Peyer's patch (tissue), 4 donors: ENCODE data around the gene TRIM41. TPM values are rescaled to one million over a fixed set of nuclear protein-coding genes. Genes with fewer than 3 reads are reported as not detected.

Experiments
- DNase-seq, 3 donors: peaks; one replicate each; pipeline ENCODE4 v3.0.0-alpha.2; 2017 to 2019
- H3K27ac ChIP-seq, 4 donors: fragments of 200-600 bp; sonication (generic); one replicate each; pipeline ENCODE4 v1.5.1; 2016 to 2019
- H3K27me3 ChIP-seq, 2 donors: fragments of 200-600 bp; sonication (generic); one replicate each; pipeline ENCODE4 v1.5.1; 2019
- H3K36me3 ChIP-seq, 3 donors: fragments of 200-600 bp; sonication (generic); one replicate each; pipeline ENCODE4 v1.5.1; 2016 to 2019
- H3K4me1 ChIP-seq, 4 donors: fragments of 200-600 bp; sonication (generic); one replicate each; pipeline ENCODE4 v1.5.1; 2016 to 2019
- H3K4me3 ChIP-seq, 4 donors: fragments of 200-600 bp; sonication (generic); 1 replicate in 3 of 4; 2 replicates in 1 of 4; pipeline ENCODE4 v1.5.1; 2016 to 2019; ENCODE audit warnings: mild to moderate bottlenecking in 1 of 4
- H3K9me3 ChIP-seq, 4 donors: fragments of 200-600 bp; sonication (generic); one replicate each; pipeline ENCODE4 v1.5.1; 2016 to 2019; ENCODE audit warnings: mild to moderate bottlenecking in 1 of 4
- CTCF ChIP-seq, 6 experiments: fragments of 450-650 bp in 4 of 6; fragments of 200-600 bp in 2 of 6; sonication (generic) in 1 of 6; IDR thresholded peaks; one replicate each; pipeline ENCODE4 v1.5.1; 2017 to 2019; ENCODE audit warnings: antibody characterized with exemption in 6 of 6, mild to moderate bottlenecking in 3 of 6, moderate library complexity in 1 of 6
- POLR2A ChIP-seq, 2 donors: fragments of 450-650 bp; IDR thresholded peaks; one replicate each; pipeline ENCODE4 v1.5.1; 2017; ENCODE audit warnings: antibody characterized with exemption in 2 of 2, mild to moderate bottlenecking in 2 of 2, moderate library complexity in 2 of 2
- total RNA-seq, 4 donors: library from RNA; depleted of rRNA; stranded (reverse); fragments of >200 nt; gene quantifications; one replicate each; pipeline ENCODE4 v1.1.0, GENCODE V29; 2016

Gene TRIM41
- total RNA-seq, 4 donors from 2014 or later = 13.7 to 31.4 (median 21.8) TPM

- H3K4me3 ChIP-seq = no peak overlapping the region
- TF ChIP-seq POLR2A (IDR thresholded peaks at IDR 0.05) (no peak), CTCF (IDR thresholded peaks at IDR 0.05) (no peak)
- DNase-seq = no peak
- peaks cover 0 to 81% (median 9%) of the 10 kb centered on the region in 3 donors for H3K36me3 ChIP-seq
- H3K4me1 ChIP-seq = peaks cover 0 to 23% (median 9%) of the 10 kb centered on the region in 4 donors
- H3K27ac ChIP-seq = no peak overlapping the region
- H3K9me3 ChIP-seq = no peaks in the 10 kb centered on the region
- no peaks in the 10 kb centered on the region for H3K27me3 ChIP-seq
Observed at GRCh38 chr5:181239062-181239663, 16.1 kb downstream of the TRIM41 start.

DNA sequence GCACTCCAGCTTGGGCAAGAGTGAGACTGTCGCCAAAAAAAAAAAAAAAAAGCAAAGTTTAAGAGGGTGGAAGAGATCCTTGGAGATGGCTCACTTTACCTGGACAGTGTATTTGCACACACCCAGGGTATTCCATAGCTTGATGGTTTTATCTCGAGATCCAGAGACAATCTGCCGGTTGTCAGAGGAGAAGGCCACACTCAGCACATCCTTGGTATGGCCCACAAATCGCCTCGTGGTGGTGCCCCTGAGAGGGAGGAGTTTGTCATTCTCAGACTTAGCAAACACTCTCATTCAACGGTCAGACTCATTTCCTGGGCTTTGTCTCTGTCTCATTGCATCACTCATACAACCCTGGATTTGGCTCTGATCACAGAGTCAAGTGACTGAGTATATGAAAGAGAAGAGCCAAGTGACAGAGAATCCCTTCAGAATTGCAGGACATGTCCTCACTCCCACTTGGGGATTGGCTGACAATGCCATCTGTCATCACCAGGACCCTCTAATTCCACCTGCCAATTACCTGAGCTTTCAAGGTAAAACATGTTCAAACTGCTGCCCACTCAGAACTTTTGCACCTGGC is 18.4 kb downstream of the TRIM41 start:
- peak in 1 of 3 donors; percentile 25 for DNase-seq
- Histone ChIP-seq H3K9me3 (no peaks in the 10 kb centered on the region), H3K4me3 (peak overlapping the region in 1 of 4 donors; percentile 80), H3K27ac (peak overlapping the region in 2 of 4 donors; percentile 90 to 91), H3K27me3 (no peaks in the 10 kb centered on the region), H3K36me3 (peaks cover 0 to 58% (median 9%) of the 10 kb centered on the region in 3 donors), H3K4me1 (peaks cover 3 to 38% (median 17%) of the 10 kb centered on the region in 4 donors)
- no peak for TF ChIP-seq POLR2A (IDR thresholded peaks at IDR 0.05)
- TF ChIP-seq CTCF (IDR thresholded peaks at IDR 0.05) = no peak

DNA sequence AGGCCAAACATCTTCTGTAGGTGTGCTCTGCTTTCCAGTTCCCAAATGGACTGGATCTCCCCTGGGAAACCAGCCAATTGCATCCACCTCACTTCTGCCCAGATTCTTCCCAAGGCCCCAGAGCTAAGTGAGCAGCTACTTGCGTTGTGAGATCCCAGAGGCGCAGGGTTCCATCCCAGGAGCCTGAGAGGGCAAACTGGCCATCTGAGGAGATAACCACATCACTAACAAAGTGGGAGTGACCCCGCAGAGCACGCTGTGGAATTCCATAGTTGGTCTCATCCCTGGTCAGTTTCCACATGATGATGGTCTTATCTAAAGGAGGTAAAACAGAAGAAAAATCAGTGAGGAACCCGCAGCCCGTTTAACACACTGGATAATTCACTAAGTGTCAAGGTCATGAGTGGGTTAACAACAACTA is 19.0 kb downstream of the TRIM41 start:
- TF ChIP-seq CTCF (IDR thresholded peaks at IDR 0.05) = no peak
- TF ChIP-seq POLR2A (IDR thresholded peaks at IDR 0.05) = no peak
- H3K9me3 ChIP-seq = no peaks in the 10 kb centered on the region
- no peak for DNase-seq
- peak overlapping the region in 3 of 4 donors; percentile 90 to 97 (median 91) for H3K27ac ChIP-seq
- H3K4me3 ChIP-seq = peak overlapping the region; percentile 66 to 80 (median 69)
- no peaks in the 10 kb centered on the region for H3K27me3 ChIP-seq
- peaks cover 0 to 52% (median 7%) of the 10 kb centered on the region in 3 donors for H3K36me3 ChIP-seq
- peaks cover 3 to 38% (median 18%) of the 10 kb centered on the region in 4 donors for H3K4me1 ChIP-seq

GRCh38 chr5:181243018-181243563 is 20.0 kb downstream of the TRIM41 start:
- H3K27me3 ChIP-seq = no peaks in the 10 kb centered on the region
- H3K27ac ChIP-seq = peak overlapping the region; percentile 90 to 97 (median 91)
- H3K36me3 ChIP-seq = peaks cover 0 to 42% (median 0%) of the 10 kb centered on the region in 3 donors
- no peak for TF ChIP-seq CTCF (IDR thresholded peaks at IDR 0.05)
- no peak for TF ChIP-seq POLR2A (IDR thresholded peaks at IDR 0.05)
- peak overlapping the region; percentile 66 to 80 (median 69) for H3K4me3 ChIP-seq
- no peaks in the 10 kb centered on the region for H3K9me3 ChIP-seq
- no peak for DNase-seq
- peaks cover 3 to 44% (median 21%) of the 10 kb centered on the region in 4 donors for H3K4me1 ChIP-seq

DNA sequence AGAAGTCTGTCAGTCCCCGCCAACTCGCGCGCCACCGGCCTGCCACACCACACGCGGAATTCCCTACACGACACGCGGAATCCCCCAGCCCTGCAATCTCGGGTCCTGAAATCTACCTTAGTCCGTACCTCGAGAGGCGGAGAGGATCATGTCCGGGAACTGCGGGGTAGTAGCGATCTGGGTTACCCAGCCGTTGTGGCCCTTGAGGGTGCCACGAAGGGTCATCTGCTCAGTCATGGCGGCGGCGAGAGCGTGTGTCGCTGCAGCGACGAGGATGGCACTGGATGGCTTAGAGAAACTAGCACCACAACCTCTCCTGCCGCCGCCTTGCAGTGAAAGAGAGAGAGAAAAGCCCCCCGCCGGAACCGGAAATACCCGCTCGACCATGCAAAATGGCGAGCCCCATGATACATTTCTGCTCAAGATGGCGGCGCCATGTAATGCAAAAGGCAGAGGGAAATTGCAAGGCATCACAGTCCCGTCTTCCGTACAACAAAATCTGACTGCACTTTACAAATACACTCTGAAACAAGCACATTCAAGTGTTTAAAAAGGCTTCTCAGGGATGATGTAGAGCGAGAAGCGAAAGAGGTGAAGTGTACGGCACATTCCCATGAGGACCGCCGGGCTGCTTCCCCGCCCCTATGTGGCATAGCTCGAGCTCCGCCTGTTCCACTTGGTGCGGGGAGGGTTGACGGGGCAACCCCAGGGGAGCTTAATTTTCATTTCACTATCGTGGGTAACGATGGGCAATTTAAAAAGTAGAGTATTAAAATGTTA is 20.7 kb downstream of the TRIM41 start, which contains the start of gene RACK1:
Gene RACK1, minus strand, starts transcription at position 343 of the 780 bp plus-strand sequence. Its CDS starts 106 bp downstream, at position 237.
- peaks cover 3 to 50% (median 23%) of the 10 kb centered on the region in 4 donors for H3K4me1 ChIP-seq
- no peaks in the 10 kb centered on the region for H3K27me3 ChIP-seq
- TF ChIP-seq CTCF (IDR thresholded peaks at IDR 0.05) = no peak
- peak; percentile 45 to 50 for TF ChIP-seq POLR2A (IDR thresholded peaks at IDR 0.05)
- H3K27ac ChIP-seq = peak within 1 kb of the TSS; percentile 90 to 97 (median 91)
- peak; percentile 88 to 94 (median 91) for DNase-seq
- peaks cover 0 to 35% (median 0%) of the 10 kb centered on the region in 3 donors for H3K36me3 ChIP-seq
- H3K4me3 ChIP-seq = peak within 1 kb of the TSS; percentile 66 to 80 (median 69)
- H3K9me3 ChIP-seq = no peaks in the 10 kb centered on the region
